Renal cortical epithelial cell (primary cell): ENCODE results near the gene CITED4. TPM values are rescaled to one million over a fixed set of nuclear protein-coding genes. Genes with fewer than 3 reads are reported as not detected.

Experiments
- DNase-seq: peaks from one replicate; pipeline ENCODE4 v3.0.0-alpha.2; 2011; ENCODE audit warnings: low read depth
- total RNA-seq: library from RNA; depleted of rRNA; stranded (reverse); fragments of >200 nt; gene quantifications from 2 replicates; pipeline ENCODE4 v1.2.3, GENCODE V29; 2014

Gene CITED4
- total RNA-seq, 1 donor from 2014 or later, result 33.5 TPM

- DNase-seq, result no peak
These were observed 27.1 kb downstream of the CITED4 start for GRCh38 chr1:40834968-40835545.

GRCh38 chr1:40833979-40834378 lies 28.2 kb downstream of the CITED4 start:
- no peak for DNase-seq

- DNase-seq, result no peak
These were observed 31.0 kb downstream of the CITED4 start for GRCh38 chr1:40831001-40831732.

- DNase-seq, result no peak
These were observed 31.7 kb downstream of the CITED4 start for GRCh38 chr1:40830419-40830943.

- DNase-seq, result no peak
These were observed 32.4 kb downstream of the CITED4 start for GRCh38 chr1:40829631-40830245.

- DNase-seq, result no peak
These were observed 36.2 kb downstream of the CITED4 start for GRCh38 chr1:40825996-40826395.

- no peak for DNase-seq
These were observed 36.8 kb downstream of the CITED4 start for GRCh38 chr1:40825435-40825788.

- DNase-seq, result no peak
These were observed 37.4 kb downstream of the CITED4 start for GRCh38 chr1:40824591-40825434.

GRCh38 chr1:40823983-40824382 lies 38.2 kb downstream of the CITED4 start:
- DNase-seq, result no peak

- no peak for DNase-seq
These were observed 38.8 kb downstream of the CITED4 start for GRCh38 chr1:40823345-40823744.

- no peak for DNase-seq
These were observed 39.3 kb downstream of the CITED4 start for GRCh38 chr1:40822890-40823289.

GRCh38 chr1:40820911-40821693 lies 41.1 kb downstream of the CITED4 start:
- DNase-seq, result no peak

- no peak for DNase-seq
These were observed 41.8 kb downstream of the CITED4 start for GRCh38 chr1:40820251-40820797.

- DNase-seq, result no peak
These were observed 43.1 kb downstream of the CITED4 start for GRCh38 chr1:40819101-40819500.

- DNase-seq, result peak; percentile 26
These were observed 43.8 kb downstream of the CITED4 start for GRCh38 chr1:40818264-40818961.

GRCh38 chr1:40817791-40818263 lies 44.3 kb downstream of the CITED4 start:
- no peak for DNase-seq

GRCh38 chr1:40815420-40815819 lies 46.7 kb downstream of the CITED4 start:
- DNase-seq, result no peak
